B cell (primary cell): ENCODE results near the gene PLCL1. TPM values are rescaled to one million over a fixed set of nuclear protein-coding genes. Genes with fewer than 3 reads are reported as not detected.

Source experiments
- ATAC-seq: fragments of 200-7000 bp; cut with Tn5 transposase; one replicate; pipeline ENCODE4 v1.10.0; 2021; ENCODE audit warnings: low read depth, mild to moderate bottlenecking, moderate number of reproducible peaks, moderate library complexity
- CTCF ChIA-PET: fragments of 350-600 bp; sonication (Branson Sonifier 250); formaldehyde crosslinking; loops from one replicate; lab custom pipeline; 2021; ENCODE audit warnings: antibody characterized with exemption, inconsistent platforms; lab: Charles Lee
- POLR2A ChIA-PET: fragments of 350-600 bp; sonication (Branson Sonifier 250); formaldehyde crosslinking; loops from one replicate; lab custom pipeline; 2021; ENCODE audit warnings: antibody characterized with exemption; lab: Charles Lee
- DNase-seq: peaks from one replicate; pipeline ENCODE4 v3.0.0; 2013
- H2AFZ ChIP-seq: 2 replicates; pipeline ENCODE4 v1.6.1; 2012; ENCODE audit warnings: mild to moderate bottlenecking, low read depth, low read length; ENCODE audit not compliant: insufficient read depth, poor library complexity, severe bottlenecking
- H3K27ac ChIP-seq, 2 donors: 1 replicate in 1 of 2; 2 replicates in 1 of 2; pipeline ENCODE4 v1.5.1; 2012 to 2013; ENCODE audit warnings: low read length in 2 of 2, mild to moderate bottlenecking in 2 of 2, moderate library complexity in 1 of 2
- H3K27me3 ChIP-seq, 4 experiments: fragments of 200-600 bp in 1 of 4; sonication (generic) in 1 of 4; replicated peaks in 1 of 4; 1 replicate in 2 of 4; 2 replicates in 2 of 4; pipeline versions ENCODE4 v1.6.1 to v1.7.0; 2013 to 2016; ENCODE audit warnings: low read length in 3 of 4, mild to moderate bottlenecking in 2 of 4, mixed read lengths in 1 of 4, moderate library complexity in 1 of 4; ENCODE audit not compliant: insufficient read depth in 4 of 4, control insufficient read depth in 3 of 4; ENCODE audit errors: control extremely low read depth in 1 of 4
- H3K36me3 ChIP-seq, 2 experiments: replicated peaks in 1 of 2; 1 replicate in 1 of 2; 2 replicates in 1 of 2; pipeline versions ENCODE4 v1.6.1 to v1.7.1; 2013; ENCODE audit warnings: low read length in 1 of 2; ENCODE audit not compliant: insufficient read depth in 2 of 2, control insufficient read depth in 1 of 2; ENCODE audit errors: control extremely low read depth in 1 of 2, extremely low read depth in 1 of 2
- H3K4me1 ChIP-seq, 2 donors: fragments of 200-600 bp in 1 of 2; sonication (generic) in 1 of 2; 1 replicate in 1 of 2; 2 replicates in 1 of 2; pipeline versions ENCODE4 v1.5.1 to v1.6.1; 2013 to 2017; ENCODE audit warnings: low read length in 2 of 2; ENCODE audit not compliant: control insufficient read depth in 2 of 2, insufficient read depth in 2 of 2
- H3K4me2 ChIP-seq: replicated peaks from 2 replicates; pipeline ENCODE3; 2012; ENCODE audit warnings: mild to moderate bottlenecking, low read depth, low read length; ENCODE audit not compliant: poor library complexity, severe bottlenecking
- H3K4me3 ChIP-seq, 5 experiments: fragments of 200-600 bp in 1 of 5; sonication (generic) in 1 of 5; 1 replicate in 3 of 5; 2 replicates in 2 of 5; pipeline versions ENCODE4 v1.5.1 to v1.7.0; 2011 to 2016; ENCODE audit warnings: low read length in 4 of 5, mild to moderate bottlenecking in 4 of 5, low read depth in 2 of 5, control low read depth in 1 of 5, moderate library complexity in 1 of 5; ENCODE audit not compliant: insufficient read depth in 1 of 5; ENCODE audit errors: control extremely low read depth in 1 of 5, extremely low read depth in 1 of 5
- H3K79me2 ChIP-seq: fragments of 200-600 bp; sonication (generic); one replicate; pipeline ENCODE4 v1.6.0; 2016; ENCODE audit warnings: low read length; ENCODE audit not compliant: control insufficient read depth, insufficient read depth
- H3K9ac ChIP-seq: fragments of 200-600 bp; sonication (generic); 2 replicates; pipeline ENCODE4 v1.6.1; 2017; ENCODE audit warnings: mild to moderate bottlenecking, low read length, moderate library complexity
- H3K9me3 ChIP-seq, 3 donors: one replicate each; pipeline versions ENCODE4 v1.6.1 to v1.7.1; 2013; ENCODE audit warnings: low read length in 2 of 3; ENCODE audit not compliant: control insufficient read depth in 2 of 3, insufficient read depth in 1 of 3; ENCODE audit errors: control extremely low read depth in 1 of 3
- H4K20me1 ChIP-seq: 2 replicates; pipeline ENCODE4 v1.6.0; 2012; ENCODE audit warnings: mild to moderate bottlenecking, low read length; ENCODE audit not compliant: insufficient read depth, control insufficient read depth, poor library complexity, severe bottlenecking
- H3K27ac Mint-ChIP-seq: one replicate; pipeline ENCODE4 v1.8.0; 2021; ENCODE audit warnings: mixed read lengths
- H3K27me3 Mint-ChIP-seq: one replicate; pipeline ENCODE4 v1.8.0; 2021; ENCODE audit warnings: mixed read lengths
- H3K4me1 Mint-ChIP-seq: one replicate; pipeline ENCODE4 v1.8.0; 2021; ENCODE audit warnings: mixed read lengths
- H3K4me3 Mint-ChIP-seq: one replicate; pipeline ENCODE4 v1.8.0; 2021; ENCODE audit warnings: mixed read lengths
- H3K9me3 Mint-ChIP-seq: one replicate; pipeline ENCODE4 v1.8.0; 2022; ENCODE audit warnings: mixed read lengths; ENCODE audit not compliant: insufficient read depth
- EZH2 ChIP-seq: IDR thresholded peaks from 2 replicates; pipeline ENCODE4 v1.6.1; 2012; ENCODE audit warnings: borderline replicate concordance, low read depth, mild to moderate bottlenecking, moderate library complexity, low read length; ENCODE audit not compliant: insufficient read depth, poor library complexity, severe bottlenecking
- WGBS: methylation state at CpG from one replicate; pipeline ENCODE4 v1.1.5; 2013; ENCODE audit warnings: missing lambda C conversion rate; ENCODE audit not compliant: insufficient coverage; 5-methylcytosine and 5-hydroxymethylcytosine counted together
- intact Hi-C: fragments of 100-400 bp; cut with micrococcal nuclease; formaldehyde crosslinking; loops from one replicate; pipeline ENCODE4 v1.10.0; 2022
- polyA plus RNA-seq: library from polyadenylated mRNA; depleted of rRNA; stranded (reverse); fragments of >200 nt; gene quantifications from 2 replicates; pipeline ENCODE4 v1.2.3, GENCODE V29; 2012
- total RNA-seq, 2 donors: library from RNA; stranded (reverse); fragments of 120-200 nt in 1 of 2; gene quantifications; 1 replicate in 1 of 2; 2 replicates in 1 of 2; pipeline versions ENCODE4 v1.2.3 to v1.2.4, GENCODE V29; 2013 to 2022
- TF ChIP-seq, protein P1 (sequence below): fragments of 200-600 bp; IDR thresholded peaks from one replicate; pipeline ENCODE4 v1.8.0; 2022; ENCODE audit warnings: antibody characterized with exemption, mild to moderate bottlenecking

PLCL1 gene
- total and polyA plus RNA-seq, 2 donors (not counting 1 experiment from before 2014, with no cell fraction given) = 0.07 to 0.25 TPM

DNA sequence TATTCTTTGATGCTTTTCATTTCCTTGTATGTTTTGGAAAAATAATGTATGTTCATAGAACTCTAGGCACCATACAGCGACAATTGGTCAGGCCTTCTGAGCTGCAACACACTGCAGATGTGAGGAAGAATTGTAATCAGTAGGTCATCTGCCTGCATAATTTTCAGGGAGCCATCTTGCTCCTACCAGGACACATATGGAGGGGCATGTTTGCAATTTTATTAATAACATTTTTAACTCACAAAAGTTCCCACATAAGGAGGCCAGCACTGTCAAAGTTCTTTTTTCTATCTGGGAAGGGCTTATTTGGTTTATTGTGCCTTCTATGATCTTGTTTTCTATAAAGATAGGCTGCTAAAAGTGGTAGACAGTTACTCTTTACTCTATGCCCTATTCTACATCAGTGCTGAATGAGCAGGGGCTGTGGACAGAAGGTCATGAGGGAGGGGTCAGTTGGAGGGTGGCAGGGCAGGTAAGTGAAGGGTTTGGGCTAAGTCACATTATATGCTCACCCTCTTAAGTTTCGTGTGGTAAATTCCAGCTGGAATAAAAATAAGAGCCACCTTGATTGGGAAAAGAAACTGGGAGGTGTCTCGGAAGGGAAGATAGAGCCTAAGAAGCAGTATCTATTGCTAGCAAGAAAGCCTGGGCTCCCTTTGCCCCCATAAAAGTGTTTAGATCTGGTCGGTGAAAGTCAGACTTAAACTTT lies 126.3 kb downstream of the PLCL1 start:
- H3K9me3 Mint-ChIP-seq = no peaks in the 10 kb centered on the region
- no peak overlapping the region for H3K27ac Mint-ChIP-seq
- Histone ChIP-seq H3K4me1 (no peaks in the 10 kb centered on the region), H3K27ac (no peak overlapping the region), H3K9me3 (no peaks in the 10 kb centered on the region), H3K9ac (no peak overlapping the region), H3K36me3 (no peaks in the 10 kb centered on the region), H3K4me2 (no peak overlapping the region), H3K27me3 (peaks cover 0 to 3% (median 0%) of the 10 kb centered on the region in 4 experiments), H4K20me1 (no peaks in the 10 kb centered on the region), H3K4me3 (no peak overlapping the region), H3K79me2 (no peaks in the 10 kb centered on the region), H2AFZ (no peak overlapping the region)
- TF ChIP-seq, protein P1, sequence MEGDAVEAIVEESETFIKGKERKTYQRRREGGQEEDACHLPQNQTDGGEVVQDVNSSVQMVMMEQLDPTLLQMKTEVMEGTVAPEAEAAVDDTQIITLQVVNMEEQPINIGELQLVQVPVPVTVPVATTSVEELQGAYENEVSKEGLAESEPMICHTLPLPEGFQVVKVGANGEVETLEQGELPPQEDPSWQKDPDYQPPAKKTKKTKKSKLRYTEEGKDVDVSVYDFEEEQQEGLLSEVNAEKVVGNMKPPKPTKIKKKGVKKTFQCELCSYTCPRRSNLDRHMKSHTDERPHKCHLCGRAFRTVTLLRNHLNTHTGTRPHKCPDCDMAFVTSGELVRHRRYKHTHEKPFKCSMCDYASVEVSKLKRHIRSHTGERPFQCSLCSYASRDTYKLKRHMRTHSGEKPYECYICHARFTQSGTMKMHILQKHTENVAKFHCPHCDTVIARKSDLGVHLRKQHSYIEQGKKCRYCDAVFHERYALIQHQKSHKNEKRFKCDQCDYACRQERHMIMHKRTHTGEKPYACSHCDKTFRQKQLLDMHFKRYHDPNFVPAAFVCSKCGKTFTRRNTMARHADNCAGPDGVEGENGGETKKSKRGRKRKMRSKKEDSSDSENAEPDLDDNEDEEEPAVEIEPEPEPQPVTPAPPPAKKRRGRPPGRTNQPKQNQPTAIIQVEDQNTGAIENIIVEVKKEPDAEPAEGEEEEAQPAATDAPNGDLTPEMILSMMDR = no peak
- no peak for TF ChIP-seq EZH2
- intact Hi-C loops = no loop called here
- DNase-seq = no peak
- whole genome bisulfite sequencing = 100% methylated on average over 2 of the region's 4 CpGs
- ChIA-PET CTCF (no interaction called here), POLR2A (no interaction called here)
- ATAC-seq = no peak
- no peak overlapping the region for H3K4me3 Mint-ChIP-seq
- no peaks in the 10 kb centered on the region for H3K4me1 Mint-ChIP-seq
- peaks cover 4% of the 10 kb centered on the region for H3K27me3 Mint-ChIP-seq

DNA sequence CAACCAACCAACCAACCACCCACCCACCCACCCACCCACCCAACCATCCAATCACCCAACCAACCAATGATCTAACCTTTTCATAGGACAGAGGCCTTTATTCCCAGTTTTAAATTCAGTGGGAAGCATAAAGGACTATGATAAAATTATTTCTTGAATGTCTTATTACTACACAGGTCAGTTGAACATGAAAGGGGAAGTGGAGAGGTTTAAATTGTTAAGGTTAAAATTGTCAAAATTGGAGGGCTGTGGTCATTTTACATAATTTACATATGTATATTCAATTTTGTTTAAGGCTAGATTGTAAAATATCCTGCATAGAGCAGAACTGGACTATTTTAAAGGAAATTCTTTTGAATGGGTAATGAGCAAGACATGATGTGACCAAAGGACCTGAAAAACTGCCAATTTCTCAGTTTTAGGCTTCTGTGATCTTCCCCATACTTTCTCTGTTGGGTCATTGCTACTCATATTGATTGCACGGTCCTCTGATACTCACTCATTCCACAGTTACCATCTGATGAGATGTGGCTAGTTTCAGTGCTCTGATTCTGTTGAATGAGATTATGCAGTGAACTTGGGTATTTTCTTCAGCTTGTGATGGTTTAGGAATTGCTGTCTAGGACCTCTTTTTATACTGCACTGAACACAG lies 127.4 kb downstream of the PLCL1 start:
- CTCF ChIA-PET = no interaction called here
- Histone ChIP-seq H2AFZ (no peak overlapping the region), H3K36me3 (no peaks in the 10 kb centered on the region), H4K20me1 (no peaks in the 10 kb centered on the region), H3K27ac (no peak overlapping the region), H3K27me3 (peaks cover 0 to 3% (median 0%) of the 10 kb centered on the region in 4 experiments), H3K4me3 (no peak overlapping the region), H3K79me2 (no peaks in the 10 kb centered on the region), H3K9me3 (no peaks in the 10 kb centered on the region), H3K4me1 (no peaks in the 10 kb centered on the region), H3K4me2 (no peak overlapping the region), H3K9ac (no peak overlapping the region)
- ATAC-seq (no peak), DNase-seq (no peak)
- no peak overlapping the region for H3K4me3 Mint-ChIP-seq
- no peak overlapping the region for H3K27ac Mint-ChIP-seq
- POLR2A ChIA-PET = no interaction called here
- no peaks in the 10 kb centered on the region for H3K9me3 Mint-ChIP-seq
- no CpG with 5 or more reads among the region's 1 CpG for WGBS
- peaks cover 7% of the 10 kb centered on the region for H3K27me3 Mint-ChIP-seq
- TF ChIP-seq, protein P1 = no peak
- no peaks in the 10 kb centered on the region for H3K4me1 Mint-ChIP-seq
- intact Hi-C loops = no loop called here
